GM12873 (cell line): ENCODE measurements around the gene UCN3.

Source experiments
- CTCF ChIP-seq: IDR thresholded peaks from 2 replicates; pipeline ENCODE4 v1.5.1; 2012; ENCODE audit warnings: low read depth, mild to moderate bottlenecking, moderate library complexity, low read length, control low read depth; ENCODE audit not compliant: insufficient read depth; ENCODE audit errors: missing control alignments

UCN3 gene

GRCh38 chr10:5349362-5349761 lies 15.4 kb upstream of the UCN3 start:
- TF ChIP-seq CTCF, result no peak

- no peak for TF ChIP-seq CTCF
Measured at GRCh38 chr10:5354068-5354467, 10.7 kb upstream of the UCN3 start.

GRCh38 chr10:5355594-5356301 lies 9.0 kb upstream of the UCN3 start:
- TF ChIP-seq CTCF, result no peak

GRCh38 chr10:5356302-5356763 lies 8.4 kb upstream of the UCN3 start:
- no peak for TF ChIP-seq CTCF

GRCh38 chr10:5360318-5360915 lies 4.3 kb upstream of the UCN3 start:
- no peak for TF ChIP-seq CTCF

- no peak for TF ChIP-seq CTCF
Measured at GRCh38 chr10:5361966-5362365, 2.8 kb upstream of the UCN3 start.

- no peak for TF ChIP-seq CTCF
Measured at GRCh38 chr10:5362873-5363272, 1.9 kb upstream of the UCN3 start.
